ENCODE measurements around the gene IFT122. TPM values are rescaled to one million over a fixed set of nuclear protein-coding genes. Genes with fewer than 3 reads are reported as not detected.
"Not testable (repeated sequence)": the region's sequence is repeated elsewhere in the genome, so short reads cannot be mapped to it uniquely, and the experiment has no call there.

IFT122 gene
- 10 to 100 TPM; 21.5 to 25.5 TPM for total RNA-seq

- POLR2A ChIA-PET = interaction anchor here (0.6 to 4.1 kb wide), 11 partner anchors 11 to 268 kb away, joined by 3 to 30 read pairs (median 4); partner anchors contain the start of genes CNBP, COPG1 and EFCAB12
- Mint-ChIP-seq H3K4me1 (ENCODE audit: low read depth) (peaks cover 71% of the 10 kb centered on the region), H3K27ac (peak within 1 kb of the TSS; percentile 89), H3K36me3 (peaks cover 25% of the 10 kb centered on the region), H3K9me3 (no peaks in the 10 kb centered on the region), H3K27me3 (no peaks in the 10 kb centered on the region), H3K4me3 (peak within 1 kb of the TSS; percentile 87)
- intact Hi-C loops (cut with micrococcal nuclease) = loop anchor here (1.0 to 5.0 kb wide), 10 partner anchors 12 to 672 kb away; partner anchors contain the start of genes CNBP, EFCAB12, HMCES and PLXND1
- peak; percentile 99 for DNase-seq
- CTCF ChIA-PET = interaction anchor here (0.9 to 1.9 kb wide), 5 partner anchors 12 to 124 kb away, joined by 3 to 9 read pairs (median 4); a partner anchor contains a TSS
Observed at GRCh38 chr3:129439817-129440617, at the start of gene IFT122, which contains the start of gene MBD4. TSS of gene IFT122 (plus strand) at chr3:129440224. CDS start at chr3:129440331, 107 bp downstream. TSS of gene MBD4 (minus strand) at chr3:129439948. CDS start at chr3:129439833, 115 bp downstream.

- CTCF ChIA-PET = interaction anchor here (0.5 to 1.1 kb wide), 2 partner anchors 9 to 1296 kb away, joined by 3 to 4 read pairs; no protein-coding TSS in a partner anchor
- H3K4me1 Mint-ChIP-seq (ENCODE audit: low read depth); H3K9me3 Mint-ChIP-seq; H3K4me3 Mint-ChIP-seq; POLR2A ChIA-PET; H3K27me3 Mint-ChIP-seq; DNase-seq; intact Hi-C loops (cut with micrococcal nuclease); H3K27ac Mint-ChIP-seq: not testable (repeated sequence)
- H3K36me3 Mint-ChIP-seq = peaks cover 38% of the 10 kb centered on the region
Observed at GRCh38 chr3:129391583-129391982, 48.4 kb upstream of the IFT122 start.

GRCh38 chr3:129392106-129392887 is 47.7 kb upstream of the IFT122 start:
- H3K27me3 Mint-ChIP-seq; H3K4me3 Mint-ChIP-seq; CTCF ChIA-PET; POLR2A ChIA-PET; intact Hi-C loops (cut with micrococcal nuclease); H3K27ac Mint-ChIP-seq; DNase-seq; H3K9me3 Mint-ChIP-seq: not testable (repeated sequence)
- Mint-ChIP-seq H3K4me1 (ENCODE audit: low read depth) (peaks cover 15% of the 10 kb centered on the region), H3K36me3 (peaks cover 34% of the 10 kb centered on the region)

GRCh38 chr3:129393271-129393670 is 46.8 kb upstream of the IFT122 start:
- Mint-ChIP-seq H3K27me3 (no peaks in the 10 kb centered on the region), H3K4me3 (no peak overlapping the region), H3K4me1 (ENCODE audit: low read depth) (peaks cover 24% of the 10 kb centered on the region), H3K36me3 (peaks cover 28% of the 10 kb centered on the region), H3K27ac (no peak overlapping the region), H3K9me3 (no peaks in the 10 kb centered on the region)
- DNase-seq = no peak
- ChIA-PET POLR2A (no interaction called here), CTCF (no interaction called here)
- intact Hi-C loops (cut with micrococcal nuclease) = no loop called here

- POLR2A ChIA-PET; H3K27me3 Mint-ChIP-seq; intact Hi-C loops (cut with micrococcal nuclease): not testable (repeated sequence)
Observed at GRCh38 chr3:129393760-129394564, 46.1 kb upstream of the IFT122 start.

GRCh38 chr3:129398803-129399144 is 41.2 kb upstream of the IFT122 start:
- Mint-ChIP-seq H3K36me3 (peaks cover 8% of the 10 kb centered on the region), H3K27me3 (no peaks in the 10 kb centered on the region), H3K9me3 (no peaks in the 10 kb centered on the region), H3K4me3 (peak overlapping the region; percentile 97), H3K27ac (peak overlapping the region; percentile 99), H3K4me1 (ENCODE audit: low read depth) (peaks cover 31% of the 10 kb centered on the region)
- intact Hi-C loops (cut with micrococcal nuclease) = loop anchor here (1.0 to 5.0 kb wide), 4 partner anchors 30 to 495 kb away; partner anchors contain the start of genes EFCAB12, IFT122 and TMCC1
- CTCF ChIA-PET = interaction anchor here (1.3 to 1.7 kb wide), 4 partner anchors 15 to 88 kb away, joined by 3 to 9 read pairs (median 4); no protein-coding TSS in a partner anchor
- POLR2A ChIA-PET = no interaction called here
- DNase-seq = peak; percentile 22

More at GRCh38 chr3:129393760-129394564, 46.1 kb upstream of the IFT122 start:
- Mint-ChIP-seq H3K36me3 (peaks cover 25% of the 10 kb centered on the region), H3K4me1 (ENCODE audit: low read depth) (peaks cover 28% of the 10 kb centered on the region)
- H3K9me3 Mint-ChIP-seq, DNase-seq, H3K4me3 Mint-ChIP-seq, H3K27ac Mint-ChIP-seq, CTCF ChIA-PET: not testable (repeated sequence)

GRCh38 chr3:129399145-129399894 is 40.7 kb upstream of the IFT122 start:
- Mint-ChIP-seq H3K4me1 (ENCODE audit: low read depth) (peaks cover 31% of the 10 kb centered on the region), H3K36me3 (peaks cover 6% of the 10 kb centered on the region), H3K27me3 (no peaks in the 10 kb centered on the region), H3K27ac (peak overlapping the region; percentile 99), H3K9me3 (no peaks in the 10 kb centered on the region), H3K4me3 (peak overlapping the region; percentile 97)
- DNase-seq = peak; percentile 82
- POLR2A ChIA-PET = interaction anchor here (1.0 to 1.3 kb wide), 5 partner anchors 36 to 712 kb away, joined by 3 to 6 read pairs (median 3); partner anchors contain the start of genes IFT122 and MBD4
- CTCF ChIA-PET = interaction anchor here (1.0 to 2.6 kb wide), 13 partner anchors 9 to 429 kb away, joined by 3 to 9 read pairs (median 5); partner anchors contain the start of genes EFCAB12 and IFT122
- intact Hi-C loops (cut with micrococcal nuclease) = loop anchor here (1.0 to 5.0 kb wide), 4 partner anchors 29 to 494 kb away; partner anchors contain the start of genes EFCAB12, IFT122 and TMCC1

- Mint-ChIP-seq H3K4me3 (peak overlapping the region; percentile 97), H3K36me3 (peaks cover 6% of the 10 kb centered on the region), H3K4me1 (ENCODE audit: low read depth) (peaks cover 31% of the 10 kb centered on the region), H3K27ac (peak overlapping the region; percentile 99), H3K9me3 (no peaks in the 10 kb centered on the region), H3K27me3 (no peaks in the 10 kb centered on the region)
- ChIA-PET POLR2A (interaction anchor here (1.0 to 1.3 kb wide), 6 partner anchors 16 to 712 kb away, joined by 3 to 6 read pairs (median 3); partner anchors contain the start of genes IFT122 and MBD4), CTCF (interaction anchor here (0.6 to 2.6 kb wide), 13 partner anchors 9 to 429 kb away, joined by 3 to 9 read pairs (median 5); partner anchors contain the start of genes EFCAB12 and IFT122)
- intact Hi-C loops (cut with micrococcal nuclease) = loop anchor here (1.0 to 5.0 kb wide), 4 partner anchors 28 to 493 kb away; partner anchors contain the start of genes EFCAB12, IFT122 and TMCC1
- peak; percentile 43 for DNase-seq
Observed at GRCh38 chr3:129399895-129400357, 40.1 kb upstream of the IFT122 start.

GRCh38 chr3:129402210-129402609 is 37.8 kb upstream of the IFT122 start:
- intact Hi-C loops (cut with micrococcal nuclease) = no loop called here
- ChIA-PET CTCF (interaction anchor here (1.4 kb wide), 1 partner anchor 86 kb away, joined by 3 read pairs; a partner anchor contains a TSS), POLR2A (no interaction called here)
- peaks cover 2% of the 10 kb centered on the region for H3K36me3 Mint-ChIP-seq
- H3K27ac Mint-ChIP-seq = no peak overlapping the region
- no peak for DNase-seq
- no peaks in the 10 kb centered on the region for H3K27me3 Mint-ChIP-seq
- H3K4me1 Mint-ChIP-seq (ENCODE audit: low read depth) = peaks cover 16% of the 10 kb centered on the region
- H3K9me3 Mint-ChIP-seq = no peaks in the 10 kb centered on the region
- no peak overlapping the region for H3K4me3 Mint-ChIP-seq

GRCh38 chr3:129402616-129403015 is 37.4 kb upstream of the IFT122 start:
- H3K27me3 Mint-ChIP-seq = no peaks in the 10 kb centered on the region
- CTCF ChIA-PET = interaction anchor here (1.4 kb wide), 1 partner anchor 86 kb away, joined by 3 read pairs; a partner anchor contains a TSS
- no peak overlapping the region for H3K27ac Mint-ChIP-seq
- no peak overlapping the region for H3K4me3 Mint-ChIP-seq
- no peaks in the 10 kb centered on the region for H3K9me3 Mint-ChIP-seq
- intact Hi-C loops (cut with micrococcal nuclease) = no loop called here
- H3K36me3 Mint-ChIP-seq = no peaks in the 10 kb centered on the region
- peaks cover 12% of the 10 kb centered on the region for H3K4me1 Mint-ChIP-seq (ENCODE audit: low read depth)
- POLR2A ChIA-PET = no interaction called here
- no peak for DNase-seq
